Lower lobe of right lung (tissue), 2 donors: Measurements from ENCODE around the gene CYP27B1. TPM values are rescaled to one million over a fixed set of nuclear protein-coding genes. Genes with fewer than 3 reads are reported as not detected.

Experiments
- ATAC-seq, 2 donors: fragments of 200-7000 bp; cut with Tn5 transposase; one replicate each; pipeline ENCODE4 v1.9.1; 2020 to 2022; ENCODE audit warnings: mild to moderate bottlenecking in 2 of 2, moderate library complexity in 2 of 2
- DNase-seq: peaks from one replicate; pipeline ENCODE4 v3.0.0-alpha.2; 2020
- H3K27ac ChIP-seq: fragments of 200-600 bp; one replicate; pipeline ENCODE4 v1.8.0; 2022
- H3K27me3 ChIP-seq: fragments of 200-600 bp; one replicate; pipeline ENCODE4 v1.8.0; 2022; ENCODE audit warnings: low read depth
- H3K36me3 ChIP-seq: fragments of 200-600 bp; one replicate; pipeline ENCODE4 v1.8.0; 2022; ENCODE audit warnings: mild to moderate bottlenecking
- H3K4me1 ChIP-seq: fragments of 200-600 bp; one replicate; pipeline ENCODE4 v1.8.0; 2022
- H3K4me3 ChIP-seq: fragments of 200-600 bp; one replicate; pipeline ENCODE4 v1.8.0; 2022; ENCODE audit warnings: mild to moderate bottlenecking
- H3K9me3 ChIP-seq: fragments of 200-600 bp; one replicate; pipeline ENCODE4 v1.8.0; 2022
- intact Hi-C: fragments of 100-400 bp; cut with DNase I; formaldehyde crosslinking; loops from one replicate; pipeline ENCODE4 v1.11.0; 2022
- total RNA-seq: library from RNA; stranded (reverse); fragmentation: NEBNext Ultra II Directional; extraction: Animal tissue kit (Norgen Biotek cat#: 25700); gene quantifications from one replicate; pipeline ENCODE4 v1.2.1, GENCODE V29; 2021
- TF ChIP-seq, protein P1 (sequence below): fragments of 200-600 bp; IDR thresholded peaks from one replicate; pipeline ENCODE4 v1.8.0; 2022; ENCODE audit warnings: antibody characterized with exemption, mild to moderate bottlenecking
- donor health status: DM: no; HTN: yes; CAD: no; lungs with severe emphysema.

CYP27B1 gene
- total RNA-seq, 1 donor from 2014 or later, result 1.1 TPM

- TF ChIP-seq, protein P1, sequence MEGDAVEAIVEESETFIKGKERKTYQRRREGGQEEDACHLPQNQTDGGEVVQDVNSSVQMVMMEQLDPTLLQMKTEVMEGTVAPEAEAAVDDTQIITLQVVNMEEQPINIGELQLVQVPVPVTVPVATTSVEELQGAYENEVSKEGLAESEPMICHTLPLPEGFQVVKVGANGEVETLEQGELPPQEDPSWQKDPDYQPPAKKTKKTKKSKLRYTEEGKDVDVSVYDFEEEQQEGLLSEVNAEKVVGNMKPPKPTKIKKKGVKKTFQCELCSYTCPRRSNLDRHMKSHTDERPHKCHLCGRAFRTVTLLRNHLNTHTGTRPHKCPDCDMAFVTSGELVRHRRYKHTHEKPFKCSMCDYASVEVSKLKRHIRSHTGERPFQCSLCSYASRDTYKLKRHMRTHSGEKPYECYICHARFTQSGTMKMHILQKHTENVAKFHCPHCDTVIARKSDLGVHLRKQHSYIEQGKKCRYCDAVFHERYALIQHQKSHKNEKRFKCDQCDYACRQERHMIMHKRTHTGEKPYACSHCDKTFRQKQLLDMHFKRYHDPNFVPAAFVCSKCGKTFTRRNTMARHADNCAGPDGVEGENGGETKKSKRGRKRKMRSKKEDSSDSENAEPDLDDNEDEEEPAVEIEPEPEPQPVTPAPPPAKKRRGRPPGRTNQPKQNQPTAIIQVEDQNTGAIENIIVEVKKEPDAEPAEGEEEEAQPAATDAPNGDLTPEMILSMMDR, result no peak
- no peak for ATAC-seq
- Histone ChIP-seq H3K27ac (no peak overlapping the region), H3K4me3 (no peak overlapping the region), H3K9me3 (no peaks in the 10 kb centered on the region), H3K27me3 (no peaks in the 10 kb centered on the region), H3K36me3 (peaks cover 100% of the 10 kb centered on the region), H3K4me1 (peaks cover 6% of the 10 kb centered on the region)
- no peak for DNase-seq
- intact Hi-C loops, result no loop called here
These were observed 40.4 kb upstream of the CYP27B1 start for GRCh38 chr12:57807285-57807684.

DNA sequence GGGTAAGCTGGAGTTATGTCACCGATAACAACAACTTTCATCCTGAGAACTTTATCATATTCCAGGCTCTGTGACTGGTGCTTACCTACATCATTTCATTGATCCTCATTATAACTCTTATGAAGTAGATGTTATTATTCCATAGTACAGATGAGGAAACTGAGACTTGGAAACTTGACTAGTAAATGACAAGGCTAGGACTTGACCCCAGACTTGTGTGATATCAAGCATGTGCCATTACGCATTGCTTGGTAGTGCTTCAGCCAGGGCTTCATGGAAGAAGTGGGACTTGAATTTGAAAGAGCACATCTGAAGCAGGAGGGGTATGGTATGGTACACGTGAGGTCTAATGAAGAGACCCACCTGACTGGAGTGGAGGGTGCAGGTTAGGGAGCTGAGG, 39.8 kb upstream of the CYP27B1 start:
- DNase-seq (no peak), ATAC-seq (no peak)
- H3K4me3 ChIP-seq, result no peak overlapping the region
- H3K27ac ChIP-seq, result no peak overlapping the region
- intact Hi-C loops, result no loop called here
- peaks cover 100% of the 10 kb centered on the region for H3K36me3 ChIP-seq
- H3K27me3 ChIP-seq, result no peaks in the 10 kb centered on the region
- no peaks in the 10 kb centered on the region for H3K9me3 ChIP-seq
- TF ChIP-seq, protein P1, result no peak
- H3K4me1 ChIP-seq, result peaks cover 6% of the 10 kb centered on the region

- TF ChIP-seq, protein P1, result peak; percentile 76
- Histone ChIP-seq H3K4me1 (peaks cover 6% of the 10 kb centered on the region), H3K4me3 (no peak overlapping the region), H3K36me3 (peaks cover 100% of the 10 kb centered on the region), H3K9me3 (no peaks in the 10 kb centered on the region), H3K27me3 (no peaks in the 10 kb centered on the region), H3K27ac (peak overlapping the region; percentile 14)
- ATAC-seq (peak; percentile 73 to 77), DNase-seq (no peak)
- intact Hi-C loops, result no loop called here
These were observed 36.5 kb upstream of the CYP27B1 start for GRCh38 chr12:57803319-57803893.

DNA sequence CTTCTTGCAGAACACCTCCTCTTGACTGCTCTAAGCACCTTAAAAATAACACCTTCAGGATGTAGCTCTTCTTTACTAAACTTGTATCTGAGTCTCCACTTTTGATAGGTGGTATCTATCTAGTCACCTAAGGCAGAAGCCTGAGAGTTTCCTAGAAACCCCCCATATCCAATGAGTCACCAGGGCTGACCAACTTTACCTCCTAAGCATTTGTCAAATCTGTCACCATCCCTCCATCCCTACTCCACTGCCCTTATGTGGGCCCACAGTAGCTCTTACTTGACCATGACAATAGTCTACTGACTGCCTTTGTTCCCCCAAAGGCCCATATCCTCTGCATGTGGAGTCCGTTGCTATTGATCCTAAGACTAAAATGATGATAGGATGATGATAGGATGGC, 35.7 kb upstream of the CYP27B1 start:
- Histone ChIP-seq H3K4me1 (peaks cover 6% of the 10 kb centered on the region), H3K27me3 (no peaks in the 10 kb centered on the region), H3K36me3 (peaks cover 98% of the 10 kb centered on the region), H3K27ac (no peak overlapping the region), H3K9me3 (no peaks in the 10 kb centered on the region), H3K4me3 (no peak overlapping the region)
- TF ChIP-seq, protein P1, result no peak
- ATAC-seq (no peak), DNase-seq (no peak)
- intact Hi-C loops, result no loop called here

- H3K4me3 ChIP-seq, result no peak overlapping the region
- ATAC-seq (no peak), DNase-seq (no peak)
- H3K4me1 ChIP-seq, result peaks cover 6% of the 10 kb centered on the region
- intact Hi-C loops, result no loop called here
- TF ChIP-seq, protein P1, result no peak
- H3K9me3 ChIP-seq, result no peaks in the 10 kb centered on the region
- peaks cover 98% of the 10 kb centered on the region for H3K36me3 ChIP-seq
- H3K27me3 ChIP-seq, result no peaks in the 10 kb centered on the region
- no peak overlapping the region for H3K27ac ChIP-seq
These were observed 34.1 kb upstream of the CYP27B1 start for GRCh38 chr12:57800965-57801364.
